Measurements from ENCODE around the gene KDM4B. TPM values are rescaled to one million over a fixed set of nuclear protein-coding genes. Genes with fewer than 3 reads are reported as not detected.
A peak's percentile ranks its signal among the peaks of the same experiment; 100 is the strongest.
"Not testable (repeated sequence)": the region's sequence is repeated elsewhere in the genome, so short reads cannot be mapped to it uniquely, and the experiment has no call there.

Gene KDM4B
- total and polyA plus RNA-seq, 12 donors: 12.4 to 35.8 (median 30.3) TPM

GRCh38 chr19:4951656-4952055 lies 17.3 kb upstream of the KDM4B start:
- Histone ChIP-seq H3K4me1 (peaks cover 0 to 14% (median 0%) of the 10 kb centered on the region in 9 donors), H3K9me3 (no peaks in the 10 kb centered on the region), H3K36me3 (peaks cover 0 to 27% (median 0%) of the 10 kb centered on the region in 9 donors), H3K27me3 (no peaks in the 10 kb centered on the region), H3K4me3 (no peak overlapping the region), H3K27ac (no peak overlapping the region)
- WGBS, 2 donors: 39 to 60% methylated on average over 11 of the region's 11 CpGs
- ATAC-seq: peak in 4 of 8 donors; percentile 33 to 45 (median 39)
- TF ChIP-seq, protein P1, sequence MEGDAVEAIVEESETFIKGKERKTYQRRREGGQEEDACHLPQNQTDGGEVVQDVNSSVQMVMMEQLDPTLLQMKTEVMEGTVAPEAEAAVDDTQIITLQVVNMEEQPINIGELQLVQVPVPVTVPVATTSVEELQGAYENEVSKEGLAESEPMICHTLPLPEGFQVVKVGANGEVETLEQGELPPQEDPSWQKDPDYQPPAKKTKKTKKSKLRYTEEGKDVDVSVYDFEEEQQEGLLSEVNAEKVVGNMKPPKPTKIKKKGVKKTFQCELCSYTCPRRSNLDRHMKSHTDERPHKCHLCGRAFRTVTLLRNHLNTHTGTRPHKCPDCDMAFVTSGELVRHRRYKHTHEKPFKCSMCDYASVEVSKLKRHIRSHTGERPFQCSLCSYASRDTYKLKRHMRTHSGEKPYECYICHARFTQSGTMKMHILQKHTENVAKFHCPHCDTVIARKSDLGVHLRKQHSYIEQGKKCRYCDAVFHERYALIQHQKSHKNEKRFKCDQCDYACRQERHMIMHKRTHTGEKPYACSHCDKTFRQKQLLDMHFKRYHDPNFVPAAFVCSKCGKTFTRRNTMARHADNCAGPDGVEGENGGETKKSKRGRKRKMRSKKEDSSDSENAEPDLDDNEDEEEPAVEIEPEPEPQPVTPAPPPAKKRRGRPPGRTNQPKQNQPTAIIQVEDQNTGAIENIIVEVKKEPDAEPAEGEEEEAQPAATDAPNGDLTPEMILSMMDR (IDR thresholded peaks at IDR 0.05): no peak
- no peak for DNase-seq
- intact Hi-C loops (cut with DNase I): no loop called here

DNA sequence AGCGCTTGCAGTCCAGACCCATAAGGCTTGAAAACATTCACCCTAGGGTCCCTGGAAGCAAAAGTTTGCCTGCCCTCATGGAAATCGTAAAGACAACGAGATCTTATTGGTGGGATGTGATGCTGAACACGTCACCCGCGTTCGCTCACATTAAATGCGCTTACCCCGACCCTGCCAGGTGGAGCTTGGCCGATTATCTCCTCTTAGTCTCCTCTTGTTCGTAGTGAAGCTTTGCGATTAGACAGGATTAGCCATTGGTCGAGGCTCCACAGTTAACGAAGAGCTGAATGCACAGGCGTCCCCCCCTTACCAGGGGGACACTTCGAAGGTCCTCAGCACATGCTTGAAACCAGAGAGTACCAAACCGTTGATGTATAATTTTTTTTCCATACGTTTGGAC lies 16.0 kb upstream of the KDM4B start:
- intact Hi-C loops (cut with DNase I): no loop called here
- TF ChIP-seq, protein P1 (IDR thresholded peaks at IDR 0.05): no peak
- no peak overlapping the region for H3K27ac ChIP-seq
- no peaks in the 10 kb centered on the region for H3K27me3 ChIP-seq
- no peak for DNase-seq
- ATAC-seq: no peak
- H3K9me3 ChIP-seq: no peaks in the 10 kb centered on the region
- H3K4me1 ChIP-seq: peaks cover 0 to 14% (median 0%) of the 10 kb centered on the region in 9 donors
- H3K4me3 ChIP-seq: no peak overlapping the region
- peaks cover 0 to 23% (median 0%) of the 10 kb centered on the region in 9 donors for H3K36me3 ChIP-seq
- 93 to 96% methylated on average over 18 of the region's 18 CpGs for whole genome bisulfite sequencing, 2 donors

DNA sequence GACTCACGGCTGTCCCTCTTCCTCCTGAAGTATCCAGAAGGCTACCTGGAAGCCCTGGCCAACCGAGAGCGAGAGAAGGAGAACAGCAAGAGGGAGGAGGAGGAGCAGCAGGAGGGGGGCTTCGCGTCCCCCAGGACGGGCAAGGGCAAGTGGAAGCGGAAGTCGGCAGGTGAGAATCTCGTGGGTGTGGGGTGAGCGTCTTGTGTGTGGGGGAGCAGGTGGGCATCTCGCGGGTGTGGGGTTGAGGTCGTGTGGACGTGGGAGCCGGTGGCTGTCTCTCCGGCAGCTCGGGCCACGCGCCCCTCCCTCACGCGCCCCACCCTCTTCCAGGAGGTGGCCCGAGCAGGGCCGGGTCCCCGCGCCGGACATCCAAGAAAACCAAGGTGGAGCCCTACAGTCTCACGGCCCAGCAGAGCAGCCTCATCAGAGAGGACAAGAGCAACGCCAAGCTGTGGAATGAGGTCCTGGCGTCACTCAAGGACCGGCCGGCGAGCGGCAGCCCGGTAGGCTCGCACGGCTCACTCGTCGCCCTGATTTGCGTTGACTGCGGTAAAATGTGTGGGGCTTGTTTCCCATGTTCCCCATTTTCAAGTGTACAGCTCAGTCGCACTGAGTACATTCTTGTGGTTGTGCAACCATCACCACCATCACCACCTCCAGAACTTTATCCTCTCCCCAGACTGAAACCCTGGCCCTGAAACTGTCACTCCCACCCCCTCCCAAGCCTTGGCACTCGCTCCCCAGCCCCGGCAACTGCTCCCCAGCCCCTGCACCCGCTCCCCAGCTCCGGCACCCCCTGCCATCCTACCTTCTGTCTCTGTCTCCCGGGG lies 14.4 kb upstream of the KDM4B start:
- DNase-seq; intact Hi-C loops (cut with DNase I); H3K27ac ChIP-seq; H3K27me3 ChIP-seq; H3K9me3 ChIP-seq; H3K4me3 ChIP-seq: not testable (repeated sequence)
- ATAC-seq: peak in 1 of 8 donors; percentile 34
- peaks cover 0 to 14% (median 0%) of the 10 kb centered on the region in 9 donors for H3K4me1 ChIP-seq
- peaks cover 0 to 31% (median 0%) of the 10 kb centered on the region in 9 donors for H3K36me3 ChIP-seq
- 92 to 94% methylated on average over 45 to 46 of the region's 46 CpGs for WGBS, 2 donors

DNA sequence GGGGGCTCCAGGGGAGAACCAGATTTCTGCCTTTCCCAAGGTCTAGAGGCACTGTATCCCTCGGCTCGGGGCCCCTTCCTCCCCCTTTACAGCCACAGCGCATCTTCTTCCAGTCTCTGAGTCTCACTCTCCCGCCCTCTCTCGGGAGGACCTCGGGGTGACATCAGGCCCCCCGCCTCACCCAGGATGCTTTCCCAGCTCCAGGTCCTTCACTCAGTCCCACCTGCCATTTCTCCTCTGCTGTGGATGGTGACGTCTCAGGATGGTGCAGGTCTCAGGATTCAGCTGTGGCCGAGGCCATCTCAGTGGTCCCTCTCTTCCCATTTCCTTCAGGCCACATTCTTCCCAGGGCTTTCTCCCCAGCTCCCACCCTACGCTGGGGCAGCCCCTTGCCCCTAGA lies 13.6 kb upstream of the KDM4B start:
- no peaks in the 10 kb centered on the region for H3K9me3 ChIP-seq
- intact Hi-C loops (cut with DNase I): no loop called here
- H3K4me3 ChIP-seq: no peak overlapping the region
- peaks cover 0 to 14% (median 0%) of the 10 kb centered on the region in 9 donors for H3K4me1 ChIP-seq
- no peak for DNase-seq
- H3K27ac ChIP-seq: no peak overlapping the region
- 95 to 98% methylated on average over 10 of the region's 10 CpGs for WGBS, 2 donors
- H3K36me3 ChIP-seq: peaks cover 0 to 33% (median 0%) of the 10 kb centered on the region in 9 donors
- no peaks in the 10 kb centered on the region for H3K27me3 ChIP-seq
- TF ChIP-seq, protein P1 (IDR thresholded peaks at IDR 0.05): no peak
- ATAC-seq: no peak

- DNase-seq: no peak
- 94 to 96% methylated on average over 8 of the region's 8 CpGs for WGBS, 2 donors
Measured at GRCh38 chr19:4957981-4958380, 10.9 kb upstream of the KDM4B start.

More at GRCh38 chr19:4957981-4958380, 10.9 kb upstream of the KDM4B start:
- no peak overlapping the region for H3K4me3 ChIP-seq
- H3K36me3 ChIP-seq: peaks cover 0 to 38% (median 0%) of the 10 kb centered on the region in 9 donors
- no peak for ATAC-seq
- H3K27ac ChIP-seq: no peak overlapping the region
- TF ChIP-seq, protein P1 (IDR thresholded peaks at IDR 0.05): no peak
- intact Hi-C loops (cut with DNase I): no loop called here
- no peaks in the 10 kb centered on the region for H3K9me3 ChIP-seq
- H3K27me3 ChIP-seq: no peaks in the 10 kb centered on the region
- no peaks in the 10 kb centered on the region for H3K4me1 ChIP-seq

Data from heart right ventricle (tissue), 16 donors.